ENCODE data around the gene ZNF467. TPM values are rescaled to one million over a fixed set of nuclear protein-coding genes. Genes with fewer than 3 reads are reported as not detected.
A peak's percentile ranks its signal among the peaks of the same experiment; 100 is the strongest.

ZNF467 gene
- total RNA-seq, 1 donor from 2014 or later: 3.5 TPM

- Mint-ChIP-seq H3K4me3 (ENCODE audit: unreplicated experiment) (no peak overlapping the region), H3K9me3 (ENCODE audit: low read depth) (no peaks in the 10 kb centered on the region)
- DNase-seq (ENCODE audit: low spot score): peak; percentile 81
Observed at GRCh38 chr7:149727899-149728476, 45.4 kb downstream of the ZNF467 start.

GRCh38 chr7:149727053-149727898 is 46.1 kb downstream of the ZNF467 start:
- no peaks in the 10 kb centered on the region for H3K27me3 Mint-ChIP-seq (ENCODE audit: low read depth)
- H3K4me1 Mint-ChIP-seq (ENCODE audit: low read depth): no peaks in the 10 kb centered on the region
- no peak overlapping the region for H3K4me3 Mint-ChIP-seq (ENCODE audit: unreplicated experiment)
- peaks cover 27% of the 10 kb centered on the region for H3K36me3 Mint-ChIP-seq (ENCODE audit: low read depth)
- H3K9me3 Mint-ChIP-seq (ENCODE audit: low read depth): no peaks in the 10 kb centered on the region
- no peak overlapping the region for H3K27ac Mint-ChIP-seq (ENCODE audit: unreplicated experiment)
- no peak for TF ChIP-seq CTCF (IDR thresholded peaks at IDR 0.05)
- peak; percentile 30 for DNase-seq (ENCODE audit: low spot score)

More at GRCh38 chr7:149727899-149728476, 45.4 kb downstream of the ZNF467 start:
- no peak overlapping the region for H3K27ac Mint-ChIP-seq (ENCODE audit: unreplicated experiment)
- no peaks in the 10 kb centered on the region for H3K27me3 Mint-ChIP-seq (ENCODE audit: low read depth)
- no peak for TF ChIP-seq CTCF (IDR thresholded peaks at IDR 0.05)
- no peaks in the 10 kb centered on the region for H3K4me1 Mint-ChIP-seq (ENCODE audit: low read depth)
- peaks cover 32% of the 10 kb centered on the region for H3K36me3 Mint-ChIP-seq (ENCODE audit: low read depth)

- H3K4me3 Mint-ChIP-seq (ENCODE audit: unreplicated experiment): no peak overlapping the region
- H3K27me3 Mint-ChIP-seq (ENCODE audit: low read depth): no peaks in the 10 kb centered on the region
- H3K9me3 Mint-ChIP-seq (ENCODE audit: low read depth): no peaks in the 10 kb centered on the region
- peaks cover 20% of the 10 kb centered on the region for H3K36me3 Mint-ChIP-seq (ENCODE audit: low read depth)
- no peak overlapping the region for H3K27ac Mint-ChIP-seq (ENCODE audit: unreplicated experiment)
- no peak for TF ChIP-seq CTCF (IDR thresholded peaks at IDR 0.05)
- no peaks in the 10 kb centered on the region for H3K4me1 Mint-ChIP-seq (ENCODE audit: low read depth)
- peak; percentile 77 for DNase-seq (ENCODE audit: low spot score)
Observed at GRCh38 chr7:149725916-149726315, 47.5 kb downstream of the ZNF467 start.

GRCh38 chr7:149725426-149725821 is 48.0 kb downstream of the ZNF467 start:
- no peaks in the 10 kb centered on the region for H3K27me3 Mint-ChIP-seq (ENCODE audit: low read depth)
- no peak overlapping the region for H3K27ac Mint-ChIP-seq (ENCODE audit: unreplicated experiment)
- H3K36me3 Mint-ChIP-seq (ENCODE audit: low read depth): peaks cover 20% of the 10 kb centered on the region
- no peaks in the 10 kb centered on the region for H3K9me3 Mint-ChIP-seq (ENCODE audit: low read depth)
- no peak overlapping the region for H3K4me3 Mint-ChIP-seq (ENCODE audit: unreplicated experiment)
- no peaks in the 10 kb centered on the region for H3K4me1 Mint-ChIP-seq (ENCODE audit: low read depth)
- TF ChIP-seq CTCF (IDR thresholded peaks at IDR 0.05): no peak
- peak; percentile 76 for DNase-seq (ENCODE audit: low spot score)

GRCh38 chr7:149724661-149725425 is 48.5 kb downstream of the ZNF467 start:
- Mint-ChIP-seq H3K4me1 (ENCODE audit: low read depth) (peaks cover 6% of the 10 kb centered on the region), H3K9me3 (ENCODE audit: low read depth) (no peaks in the 10 kb centered on the region), H3K27me3 (ENCODE audit: low read depth) (no peaks in the 10 kb centered on the region), H3K4me3 (ENCODE audit: unreplicated experiment) (no peak overlapping the region), H3K27ac (ENCODE audit: unreplicated experiment) (no peak overlapping the region), H3K36me3 (ENCODE audit: low read depth) (peaks cover 20% of the 10 kb centered on the region)
- DNase-seq (ENCODE audit: low spot score): peak; percentile 68
- no peak for TF ChIP-seq CTCF (IDR thresholded peaks at IDR 0.05)

Data from chondrocyte (in vitro differentiated cells).